NCI-H748 treated with DMSO at 0.1 percent for 48 hours (cell line): ENCODE measurements around the gene BDKRB2.

Experiments used
- DNase-seq: peaks from one replicate; lab custom pipeline; 2025; lab: John Stamatoyannopoulos, UW

BDKRB2 gene

GRCh38 chr14:96204151-96205058 lies at the start of gene BDKRB2:
TSS of gene BDKRB2 (plus strand) at chr14:96204839. CDS start at chr14:96237108, 32,269 bp downstream.
- DNase-seq = peak; percentile 78

GRCh38 chr14:96154900-96155299 lies 49.7 kb upstream of the BDKRB2 start:
- no peak for DNase-seq

- no peak for DNase-seq
Measured at GRCh38 chr14:96156804-96157760, 47.6 kb upstream of the BDKRB2 start.

- DNase-seq = no peak
Measured at GRCh38 chr14:96158735-96159134, 45.9 kb upstream of the BDKRB2 start.

GRCh38 chr14:96160076-96160912 lies 44.3 kb upstream of the BDKRB2 start:
- no peak for DNase-seq

- no peak for DNase-seq
Measured at GRCh38 chr14:96160913-96161310, 43.7 kb upstream of the BDKRB2 start.

- no peak for DNase-seq
Measured at GRCh38 chr14:96161636-96162035, 43.0 kb upstream of the BDKRB2 start.

- DNase-seq = no peak
Measured at GRCh38 chr14:96162265-96162664, 42.4 kb upstream of the BDKRB2 start.

GRCh38 chr14:96162741-96163140 lies 41.9 kb upstream of the BDKRB2 start:
- DNase-seq = no peak

- DNase-seq = no peak
Measured at GRCh38 chr14:96164861-96165490, 39.7 kb upstream of the BDKRB2 start.

- no peak for DNase-seq
Measured at GRCh38 chr14:96165493-96166436, 38.9 kb upstream of the BDKRB2 start.

GRCh38 chr14:96166461-96167223 lies 38.0 kb upstream of the BDKRB2 start:
- DNase-seq = no peak

GRCh38 chr14:96167224-96168148 lies 37.2 kb upstream of the BDKRB2 start:
- DNase-seq = no peak

- DNase-seq = no peak
Measured at GRCh38 chr14:96168581-96168980, 36.1 kb upstream of the BDKRB2 start.

- DNase-seq = no peak
Measured at GRCh38 chr14:96170961-96171592, 33.6 kb upstream of the BDKRB2 start.

- no peak for DNase-seq
Measured at GRCh38 chr14:96173636-96174475, 30.8 kb upstream of the BDKRB2 start.

- DNase-seq = no peak
Measured at GRCh38 chr14:96176275-96176674, 28.4 kb upstream of the BDKRB2 start.
